Esophagus squamous epithelium (tissue), 4 donors: ENCODE measurements around the gene ABCA3.

Experiments
- CTCF ChIP-seq, 6 experiments: fragments of 450-650 bp in 4 of 6; fragments of 200-600 bp in 2 of 6; sonication (generic) in 2 of 6; IDR thresholded peaks; one replicate each; pipeline ENCODE4 v1.5.1; 2016 to 2019; ENCODE audit warnings: antibody characterized with exemption in 6 of 6, mild to moderate bottlenecking in 4 of 6, moderate library complexity in 4 of 6
- POLR2A ChIP-seq, 4 donors: fragments of 450-650 bp; IDR thresholded peaks; one replicate each; pipeline ENCODE4 v1.6.1; 2017; ENCODE audit warnings: antibody characterized with exemption in 4 of 4, mild to moderate bottlenecking in 4 of 4, moderate library complexity in 3 of 4

GRCh38 chr16:2280981-2281542 lies 59.5 kb downstream of the ABCA3 start:
- TF ChIP-seq POLR2A (IDR thresholded peaks at IDR 0.05) (no peak), CTCF (IDR thresholded peaks at IDR 0.05) (no peak)
